ENCODE measurements around the gene ACTR1B.
"Not testable (repeated sequence)": the region's sequence is repeated elsewhere in the genome, so short reads cannot be mapped to it uniquely, and the experiment has no call there.

ACTR1B gene

DNA sequence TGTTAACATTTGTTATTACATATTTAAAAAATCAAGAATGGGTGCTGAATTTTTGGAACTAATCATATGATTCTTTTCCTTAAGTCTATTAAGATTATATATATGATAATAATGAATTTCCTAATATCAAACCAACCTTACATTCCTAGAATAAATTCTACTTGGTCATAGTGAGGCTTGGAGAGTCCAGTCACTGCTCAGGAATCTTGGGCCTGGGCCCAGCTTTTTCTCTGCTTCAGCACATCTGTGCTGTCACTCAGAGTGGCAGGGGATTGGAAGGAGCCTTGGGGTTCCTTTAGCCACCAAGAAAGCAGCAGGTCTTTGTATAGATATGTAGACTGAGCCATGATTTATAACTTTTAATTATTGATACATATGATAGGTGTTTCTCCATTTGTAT lies 29.6 kb upstream of the ACTR1B start:
- no peak for TF ChIP-seq POLR2AphosphoS5 (IDR thresholded peaks at IDR 0.05; ENCODE audit: low read depth, low read length)
- no peak for TF ChIP-seq TAF1 (IDR thresholded peaks at IDR 0.05; ENCODE audit: low read depth, low read length)
- TF ChIP-seq SPI1 (IDR thresholded peaks at IDR 0.05; ENCODE audit: low read depth, low read length), result no peak
- TF ChIP-seq POLR2A (IDR thresholded peaks at IDR 0.05; ENCODE audit: low read depth, low read length), result no peak
- no peak for TF ChIP-seq POU2F2 (IDR thresholded peaks at IDR 0.05; ENCODE audit: low read depth, low read length)
- no peak for TF ChIP-seq PAX5 (IDR thresholded peaks at IDR 0.05; ENCODE audit: insufficient read depth, low read length, severe bottlenecking)
- DNase-seq (ENCODE audit: insufficient read length, low spot score), result no peak
- FAIRE-seq, result no peak

DNA sequence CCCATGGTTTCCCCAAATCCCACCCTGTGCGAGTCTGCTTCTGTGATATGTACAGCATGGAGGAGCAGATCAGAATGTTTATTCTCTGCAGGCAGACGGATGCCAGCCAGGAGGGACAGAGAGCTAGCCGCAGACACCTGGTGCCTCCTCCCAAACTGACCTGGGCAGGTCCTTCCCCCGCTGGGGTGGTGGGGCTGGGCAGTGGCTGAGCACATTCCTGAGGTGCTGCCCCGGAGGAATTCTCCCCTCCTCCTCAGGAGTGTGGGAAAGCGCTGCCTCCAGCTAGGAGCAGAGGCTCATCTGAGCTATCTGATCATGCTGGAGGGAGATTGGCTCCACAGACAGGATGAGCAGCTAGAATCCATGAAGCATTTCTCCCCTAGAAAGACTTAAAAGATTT lies 27.3 kb upstream of the ACTR1B start:
- TF ChIP-seq PAX5 (IDR thresholded peaks at IDR 0.05; ENCODE audit: insufficient read depth, low read length, severe bottlenecking) (no peak), SPI1 (IDR thresholded peaks at IDR 0.05; ENCODE audit: low read depth, low read length) (no peak), TAF1 (IDR thresholded peaks at IDR 0.05; ENCODE audit: low read depth, low read length) (no peak), POLR2A (IDR thresholded peaks at IDR 0.05; ENCODE audit: low read depth, low read length) (no peak), POU2F2 (IDR thresholded peaks at IDR 0.05; ENCODE audit: low read depth, low read length) (no peak), POLR2AphosphoS5 (IDR thresholded peaks at IDR 0.05; ENCODE audit: low read depth, low read length) (no peak)
- FAIRE-seq (no peak), DNase-seq (ENCODE audit: insufficient read length, low spot score) (no peak)

DNA sequence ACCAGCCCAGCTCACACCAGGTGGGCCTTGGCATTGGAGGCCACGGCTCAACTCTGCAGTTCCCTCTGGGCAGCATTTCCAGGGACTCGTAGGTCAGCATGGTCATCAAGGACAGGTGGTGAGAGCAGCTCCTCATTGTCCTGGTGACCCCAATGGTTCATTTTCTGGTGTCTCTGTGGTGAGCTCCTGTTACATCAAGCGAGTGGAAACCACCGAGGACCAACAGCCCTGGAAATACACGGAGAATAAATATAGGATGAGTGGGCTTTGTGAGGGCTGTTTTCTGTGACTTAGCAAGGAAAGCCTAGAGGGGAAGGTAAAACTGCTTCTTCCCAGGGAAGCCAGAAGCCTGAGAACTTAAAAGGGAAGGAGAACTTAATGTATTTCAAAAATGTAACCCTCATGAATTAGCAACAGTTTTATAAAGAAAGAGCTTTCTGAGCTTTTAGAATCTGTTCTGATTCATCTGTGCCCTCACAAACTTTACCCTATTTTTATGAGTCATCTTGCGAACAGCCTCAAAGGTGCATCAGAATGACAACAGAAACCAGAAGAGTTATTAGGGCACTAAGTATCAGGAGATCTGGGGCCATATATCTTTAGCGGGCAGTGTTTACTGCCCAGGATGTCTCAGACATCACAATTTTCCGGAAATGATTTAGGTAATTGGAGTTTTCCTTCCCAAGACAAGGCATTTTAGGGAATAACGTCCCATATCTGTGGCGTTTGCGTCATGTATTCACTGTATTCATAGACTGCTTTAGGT lies 24.4 kb upstream of the ACTR1B start:
- FAIRE-seq, result no peak
- DNase-seq (ENCODE audit: insufficient read length, low spot score), result no peak
- TF ChIP-seq TAF1 (IDR thresholded peaks at IDR 0.05; ENCODE audit: low read depth, low read length) (no peak), POLR2AphosphoS5 (IDR thresholded peaks at IDR 0.05; ENCODE audit: low read depth, low read length) (no peak), PAX5 (IDR thresholded peaks at IDR 0.05; ENCODE audit: insufficient read depth, low read length, severe bottlenecking) (no peak), POLR2A (IDR thresholded peaks at IDR 0.05; ENCODE audit: low read depth, low read length) (no peak), SPI1 (IDR thresholded peaks at IDR 0.05; ENCODE audit: low read depth, low read length) (no peak), POU2F2 (IDR thresholded peaks at IDR 0.05; ENCODE audit: low read depth, low read length) (no peak)

DNA sequence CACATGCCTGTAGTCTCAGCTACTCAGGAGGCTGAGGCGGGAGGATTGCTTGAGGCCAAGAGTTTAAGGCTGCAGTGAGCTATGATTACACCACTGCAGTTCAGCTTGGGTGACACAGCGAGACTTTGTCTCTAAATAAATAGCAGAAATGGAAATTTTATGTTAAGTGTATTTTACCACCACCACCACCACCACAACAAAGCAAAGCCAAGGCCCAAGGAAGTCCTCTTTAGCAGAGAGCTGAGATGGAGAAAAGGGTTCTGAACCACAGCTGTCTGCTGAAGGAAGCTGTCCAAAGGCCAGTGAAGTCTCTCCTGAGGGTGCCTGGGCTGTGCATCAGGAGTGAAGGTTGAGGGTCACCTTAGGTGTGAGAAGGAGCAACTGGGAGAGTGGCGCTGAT lies 23.4 kb upstream of the ACTR1B start:
- DNase-seq (ENCODE audit: insufficient read length, low spot score); FAIRE-seq: not testable (repeated sequence)

- no peak for FAIRE-seq
- TF ChIP-seq POLR2AphosphoS5 (IDR thresholded peaks at IDR 0.05; ENCODE audit: low read depth, low read length) (no peak), TAF1 (IDR thresholded peaks at IDR 0.05; ENCODE audit: low read depth, low read length) (no peak), POU2F2 (IDR thresholded peaks at IDR 0.05; ENCODE audit: low read depth, low read length) (no peak), PAX5 (IDR thresholded peaks at IDR 0.05; ENCODE audit: insufficient read depth, low read length, severe bottlenecking) (no peak), SPI1 (IDR thresholded peaks at IDR 0.05; ENCODE audit: low read depth, low read length) (no peak), POLR2A (IDR thresholded peaks at IDR 0.05; ENCODE audit: low read depth, low read length) (no peak)
- DNase-seq (ENCODE audit: insufficient read length, low spot score), result no peak
Observed at GRCh38 chr2:97678298-97678697, 14.5 kb upstream of the ACTR1B start.

DNA sequence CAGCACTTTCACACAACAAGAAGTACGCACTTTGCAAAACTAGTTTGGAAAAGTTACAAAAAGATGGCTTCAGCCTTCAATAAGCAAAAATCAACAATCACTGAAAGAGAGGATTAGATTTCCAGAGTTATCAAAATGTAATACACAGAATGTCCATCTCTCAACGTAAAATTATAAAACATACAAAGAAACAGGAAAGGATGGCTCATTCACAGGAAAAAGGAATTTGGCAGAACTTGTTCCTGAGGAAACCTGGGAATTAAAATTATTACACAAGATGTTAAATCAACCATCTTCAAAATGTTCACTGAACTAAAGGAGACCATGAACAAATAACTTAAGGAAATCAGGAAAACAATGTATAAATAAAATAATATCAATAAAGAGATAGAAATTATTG lies 13.6 kb upstream of the ACTR1B start:
- no peak for FAIRE-seq
- no peak for DNase-seq (ENCODE audit: insufficient read length, low spot score)
- TF ChIP-seq PAX5 (IDR thresholded peaks at IDR 0.05; ENCODE audit: insufficient read depth, low read length, severe bottlenecking), result no peak
- no peak for TF ChIP-seq TAF1 (IDR thresholded peaks at IDR 0.05; ENCODE audit: low read depth, low read length)
- no peak for TF ChIP-seq SPI1 (IDR thresholded peaks at IDR 0.05; ENCODE audit: low read depth, low read length)
- TF ChIP-seq POLR2AphosphoS5 (IDR thresholded peaks at IDR 0.05; ENCODE audit: low read depth, low read length), result no peak
- no peak for TF ChIP-seq POLR2A (IDR thresholded peaks at IDR 0.05; ENCODE audit: low read depth, low read length)
- no peak for TF ChIP-seq POU2F2 (IDR thresholded peaks at IDR 0.05; ENCODE audit: low read depth, low read length)

- TF ChIP-seq POLR2AphosphoS5 (IDR thresholded peaks at IDR 0.05; ENCODE audit: low read depth, low read length) (no peak), PAX5 (IDR thresholded peaks at IDR 0.05; ENCODE audit: insufficient read depth, low read length, severe bottlenecking) (no peak), POLR2A (IDR thresholded peaks at IDR 0.05; ENCODE audit: low read depth, low read length) (no peak), SPI1 (IDR thresholded peaks at IDR 0.05; ENCODE audit: low read depth, low read length) (no peak), TAF1 (IDR thresholded peaks at IDR 0.05; ENCODE audit: low read depth, low read length) (no peak), POU2F2 (IDR thresholded peaks at IDR 0.05; ENCODE audit: low read depth, low read length) (no peak)
- no peak for FAIRE-seq
- DNase-seq (ENCODE audit: insufficient read length, low spot score), result no peak
Observed at GRCh38 chr2:97676620-97677019, 12.8 kb upstream of the ACTR1B start.

DNA sequence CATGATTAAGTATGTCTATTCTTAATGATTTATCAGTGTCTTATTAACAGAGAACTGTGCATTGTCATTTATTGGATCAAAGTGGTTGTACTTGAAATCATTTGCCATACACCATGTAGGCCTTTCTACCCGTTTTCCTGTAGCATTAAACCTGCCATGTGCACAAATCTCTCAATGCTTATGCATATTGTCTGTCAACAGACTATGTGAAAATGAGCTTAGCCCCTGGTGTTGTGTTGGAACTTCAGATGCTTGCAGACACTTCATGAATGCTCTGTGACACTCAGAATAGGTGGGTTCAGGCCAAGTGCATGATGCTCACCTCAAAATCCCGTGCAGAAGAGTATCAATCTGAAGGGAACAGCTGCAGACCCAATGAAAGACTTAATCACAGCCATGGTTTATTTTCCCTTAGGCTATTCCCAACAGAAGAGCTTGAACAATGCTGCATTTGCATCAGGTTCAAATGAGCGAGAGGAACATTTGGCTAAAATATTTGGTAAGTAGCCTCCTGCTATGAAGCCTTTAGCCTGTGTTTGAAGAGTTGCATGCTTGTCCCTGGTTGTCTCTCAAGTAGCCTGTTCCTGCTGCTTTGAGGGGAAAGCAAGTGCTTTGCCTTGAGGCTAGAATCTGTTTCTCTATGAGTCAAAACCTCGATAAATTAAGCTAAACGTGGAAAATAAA lies 11.7 kb upstream of the ACTR1B start:
- no peak for FAIRE-seq
- TF ChIP-seq POU2F2 (IDR thresholded peaks at IDR 0.05; ENCODE audit: low read depth, low read length) (no peak), TAF1 (IDR thresholded peaks at IDR 0.05; ENCODE audit: low read depth, low read length) (no peak), SPI1 (IDR thresholded peaks at IDR 0.05; ENCODE audit: low read depth, low read length) (no peak), POLR2A (IDR thresholded peaks at IDR 0.05; ENCODE audit: low read depth, low read length) (no peak), POLR2AphosphoS5 (IDR thresholded peaks at IDR 0.05; ENCODE audit: low read depth, low read length) (no peak), PAX5 (IDR thresholded peaks at IDR 0.05; ENCODE audit: insufficient read depth, low read length, severe bottlenecking) (no peak)

GRCh38 chr2:97673915-97674283 lies 10.1 kb upstream of the ACTR1B start:
- TF ChIP-seq POU2F2 (IDR thresholded peaks at IDR 0.05; ENCODE audit: low read depth, low read length) (peak; percentile 55; the same call in 1 of the 2 replicates), TAF1 (IDR thresholded peaks at IDR 0.05; ENCODE audit: low read depth, low read length) (no peak), POLR2A (IDR thresholded peaks at IDR 0.05; ENCODE audit: low read depth, low read length) (no peak)
- FAIRE-seq (peak; percentile 13), DNase-seq (ENCODE audit: insufficient read length, low spot score) (no peak)

More for the DNA sequence above, 11.7 kb upstream of the ACTR1B start:
- DNase-seq (ENCODE audit: insufficient read length, low spot score), result no peak

Measured in GM12891 (cell line).